ENCODE measurements around the gene NDC1. TPM values are rescaled to one million over a fixed set of nuclear protein-coding genes. Genes with fewer than 3 reads are reported as not detected.

The NDC1 gene
- total RNA-seq, 1 donor = 12.7 TPM

DNA sequence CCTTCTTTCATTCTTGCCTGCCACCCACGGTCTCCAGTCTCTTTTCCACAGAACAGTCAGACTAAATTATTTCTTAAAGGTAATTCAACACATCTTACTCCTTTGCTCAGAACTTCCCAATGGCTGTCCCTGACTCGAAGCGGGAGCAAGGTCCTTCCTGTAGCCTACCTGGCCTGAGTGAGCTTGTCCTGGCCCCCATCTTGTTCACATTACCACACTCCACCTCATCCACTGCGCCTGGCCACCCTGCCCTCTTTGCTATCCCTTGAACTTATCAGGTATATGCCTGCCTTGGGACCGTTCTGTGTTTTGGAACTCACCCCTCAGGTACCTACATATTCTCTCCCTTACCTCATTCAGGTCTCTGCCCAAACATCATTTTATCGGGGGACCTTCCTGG is 85.8 kb downstream of the NDC1 start:
- peaks cover 4% of the 10 kb centered on the region for H3K27me3 ChIP-seq (ENCODE audit: insufficient read depth, low read length)
- no peaks in the 10 kb centered on the region for H3K4me1 ChIP-seq (ENCODE audit: insufficient read depth, low read length)
- no peak for DNase-seq (ENCODE audit: insufficient read length, low spot score, missing footprints)
- H3K4me2 ChIP-seq (ENCODE audit: insufficient read depth, low read length) = no peak overlapping the region
- H3K9me3 ChIP-seq (ENCODE audit: low read depth, low read length) = no peaks in the 10 kb centered on the region
- no peak overlapping the region for H3K4me3 ChIP-seq (ENCODE audit: insufficient read depth, low read length)
- H3K36me3 ChIP-seq (ENCODE audit: insufficient read depth, low read length) = no peaks in the 10 kb centered on the region
- TF ChIP-seq CTCF (IDR thresholded peaks at IDR 0.05; ENCODE audit: extremely low read depth, low read depth, low read length) = no peak
- H3K79me2 ChIP-seq (ENCODE audit: insufficient read depth, low read length) = no peaks in the 10 kb centered on the region
- no peaks in the 10 kb centered on the region for H4K20me1 ChIP-seq (ENCODE audit: insufficient read depth, low read length)
- H2AFZ ChIP-seq (ENCODE audit: low read length) = no peak overlapping the region
- no peak overlapping the region for H3K27ac ChIP-seq (ENCODE audit: low read depth, low read length)

DNA sequence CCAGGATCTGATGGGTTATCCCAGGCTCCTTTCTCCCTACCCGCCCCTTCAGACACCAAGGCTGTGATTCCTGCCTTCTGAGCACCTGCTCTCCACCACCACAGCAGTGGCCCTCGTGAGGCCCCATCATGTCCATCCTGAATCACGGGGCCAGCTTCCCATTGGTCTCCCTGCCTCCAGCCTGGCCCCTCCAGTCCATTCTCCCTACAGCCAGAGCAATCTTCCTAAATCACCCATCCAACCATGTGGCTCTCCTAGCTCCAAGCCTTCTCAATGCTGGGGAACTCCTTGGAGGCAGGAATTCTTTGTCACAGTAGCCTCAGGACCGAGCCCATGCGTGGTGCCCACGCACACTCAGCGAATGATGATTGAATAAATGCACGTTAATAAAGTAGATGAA is 90.3 kb downstream of the NDC1 start:
- H3K79me2 ChIP-seq (ENCODE audit: insufficient read depth, low read length) = no peaks in the 10 kb centered on the region

GRCh38 chr1:53740621-53741105 is 97.4 kb downstream of the NDC1 start:
- Histone ChIP-seq H3K4me3 (ENCODE audit: insufficient read depth, low read length) (no peak overlapping the region), H2AFZ (ENCODE audit: low read length) (peak overlapping the region; percentile 90), H4K20me1 (ENCODE audit: insufficient read depth, low read length) (no peaks in the 10 kb centered on the region), H3K27me3 (ENCODE audit: insufficient read depth, low read length) (no peaks in the 10 kb centered on the region), H3K4me1 (ENCODE audit: insufficient read depth, low read length) (peaks cover 37% of the 10 kb centered on the region), H3K36me3 (ENCODE audit: insufficient read depth, low read length) (no peaks in the 10 kb centered on the region), H3K27ac (ENCODE audit: low read depth, low read length) (peak overlapping the region; percentile 85), H3K4me2 (ENCODE audit: insufficient read depth, low read length) (peak overlapping the region; percentile 78), H3K9me3 (ENCODE audit: low read depth, low read length) (no peaks in the 10 kb centered on the region), H3K79me2 (ENCODE audit: insufficient read depth, low read length) (peaks cover 19% of the 10 kb centered on the region)
- peak; percentile 94 for DNase-seq (ENCODE audit: insufficient read length, low spot score, missing footprints)
- no peak for TF ChIP-seq CTCF (IDR thresholded peaks at IDR 0.05; ENCODE audit: extremely low read depth, low read depth, low read length)

More for the DNA sequence above, 90.3 kb downstream of the NDC1 start:
- no peak for TF ChIP-seq CTCF (IDR thresholded peaks at IDR 0.05; ENCODE audit: extremely low read depth, low read depth, low read length)
- H3K9me3 ChIP-seq (ENCODE audit: low read depth, low read length) = no peaks in the 10 kb centered on the region
- H3K4me1 ChIP-seq (ENCODE audit: insufficient read depth, low read length) = no peaks in the 10 kb centered on the region
- H4K20me1 ChIP-seq (ENCODE audit: insufficient read depth, low read length) = no peaks in the 10 kb centered on the region
- no peak overlapping the region for H3K4me2 ChIP-seq (ENCODE audit: insufficient read depth, low read length)
- peaks cover 4% of the 10 kb centered on the region for H3K27me3 ChIP-seq (ENCODE audit: insufficient read depth, low read length)
- H2AFZ ChIP-seq (ENCODE audit: low read length) = no peak overlapping the region
- DNase-seq (ENCODE audit: insufficient read length, low spot score, missing footprints) = no peak
- no peaks in the 10 kb centered on the region for H3K36me3 ChIP-seq (ENCODE audit: insufficient read depth, low read length)
- H3K27ac ChIP-seq (ENCODE audit: low read depth, low read length) = no peak overlapping the region
- no peak overlapping the region for H3K4me3 ChIP-seq (ENCODE audit: insufficient read depth, low read length)

DNA sequence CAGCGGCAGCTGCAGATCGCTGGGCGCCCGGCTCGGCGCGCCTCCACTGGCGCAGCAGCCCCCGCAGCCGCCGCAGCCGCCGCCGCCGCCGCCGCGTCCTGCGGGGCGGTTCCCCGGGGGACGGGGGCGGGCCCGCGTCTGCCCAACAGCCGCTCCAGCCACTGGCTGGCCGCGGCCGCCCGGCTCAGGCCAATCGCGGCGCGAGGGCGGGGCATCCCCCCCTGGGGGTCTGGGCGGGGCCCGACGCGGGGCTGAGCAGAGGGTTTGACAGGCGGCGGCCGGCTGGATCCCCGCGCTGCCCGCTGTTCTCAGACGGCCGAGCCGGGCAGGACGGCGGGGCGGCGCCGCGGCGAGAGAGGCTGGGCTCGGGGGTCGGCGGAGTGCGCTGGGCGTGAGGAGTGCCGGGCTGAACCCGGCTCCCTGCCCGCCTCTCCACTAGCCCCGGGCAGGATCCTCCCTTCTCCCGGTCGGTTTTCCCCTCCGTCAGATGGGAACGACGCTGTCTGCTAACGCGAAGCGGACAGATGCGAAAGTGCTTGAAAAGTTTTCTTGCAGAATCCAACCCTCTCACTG is 98.9 kb downstream of the NDC1 start, which contains the start of gene GLIS1:
TSS of gene GLIS1 (minus strand) at position 56 of the 573 bp plus-strand sequence. CDS start 1,100 bp downstream, outside the sequence.
- no peak for TF ChIP-seq CTCF (IDR thresholded peaks at IDR 0.05; ENCODE audit: extremely low read depth, low read depth, low read length)
- Histone ChIP-seq H3K4me1 (ENCODE audit: insufficient read depth, low read length) (peaks cover 52% of the 10 kb centered on the region), H3K36me3 (ENCODE audit: insufficient read depth, low read length) (no peaks in the 10 kb centered on the region), H2AFZ (ENCODE audit: low read length) (peak within 1 kb of the TSS; percentile 80), H3K27ac (ENCODE audit: low read depth, low read length) (peak within 1 kb of the TSS; percentile 85), H3K9me3 (ENCODE audit: low read depth, low read length) (no peaks in the 10 kb centered on the region), H4K20me1 (ENCODE audit: insufficient read depth, low read length) (no peaks in the 10 kb centered on the region), H3K4me3 (ENCODE audit: insufficient read depth, low read length) (peak within 1 kb of the TSS; percentile 79), H3K4me2 (ENCODE audit: insufficient read depth, low read length) (peak within 1 kb of the TSS; percentile 84), H3K27me3 (ENCODE audit: insufficient read depth, low read length) (no peaks in the 10 kb centered on the region), H3K79me2 (ENCODE audit: insufficient read depth, low read length) (peaks cover 22% of the 10 kb centered on the region)
- DNase-seq (ENCODE audit: insufficient read length, low spot score, missing footprints) = peak; percentile 100

All from osteoblast (primary cell).